C4-2B (cell line): ENCODE results near the gene CSPG5.
A peak's percentile ranks its signal among the peaks of the same experiment; 100 is the strongest.

Experiments
- H3K27ac ChIP-seq: fragments of 450-650 bp; 2 replicates; pipeline ENCODE4 v1.5.1; 2017
- CTCF ChIP-seq: fragments of 450-650 bp; conservative IDR thresholded peaks from 2 replicates; pipeline ENCODE4 v1.5.1; 2017; ENCODE audit warnings: mild to moderate bottlenecking
- ZFX ChIP-seq: fragments of 450-650 bp; IDR thresholded peaks from 2 replicates; pipeline ENCODE4 v1.6.1; 2017

Gene CSPG5

DNA sequence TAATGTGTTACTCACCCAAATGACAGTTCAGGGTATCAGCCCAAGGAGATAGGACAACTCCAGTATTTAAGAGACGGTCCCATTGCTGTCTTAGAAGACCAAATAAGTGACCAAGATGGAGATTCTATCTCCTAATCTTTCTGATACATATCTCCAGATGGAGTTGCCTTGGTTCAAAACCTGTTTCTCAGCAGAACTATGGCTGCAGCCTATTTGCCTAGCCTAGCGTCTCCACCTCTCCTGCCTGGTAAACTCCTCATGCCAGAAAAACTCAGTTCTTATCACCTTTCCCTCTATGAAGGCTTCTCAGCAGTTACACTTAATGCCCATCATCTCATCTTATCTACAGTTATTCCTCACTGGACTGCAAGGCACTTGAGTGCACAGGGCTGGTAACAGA is 1.2 kb upstream of the CSPG5 start:
- TF ChIP-seq ZFX (no peak), CTCF (no peak)
- no peak overlapping the region for H3K27ac ChIP-seq

DNA sequence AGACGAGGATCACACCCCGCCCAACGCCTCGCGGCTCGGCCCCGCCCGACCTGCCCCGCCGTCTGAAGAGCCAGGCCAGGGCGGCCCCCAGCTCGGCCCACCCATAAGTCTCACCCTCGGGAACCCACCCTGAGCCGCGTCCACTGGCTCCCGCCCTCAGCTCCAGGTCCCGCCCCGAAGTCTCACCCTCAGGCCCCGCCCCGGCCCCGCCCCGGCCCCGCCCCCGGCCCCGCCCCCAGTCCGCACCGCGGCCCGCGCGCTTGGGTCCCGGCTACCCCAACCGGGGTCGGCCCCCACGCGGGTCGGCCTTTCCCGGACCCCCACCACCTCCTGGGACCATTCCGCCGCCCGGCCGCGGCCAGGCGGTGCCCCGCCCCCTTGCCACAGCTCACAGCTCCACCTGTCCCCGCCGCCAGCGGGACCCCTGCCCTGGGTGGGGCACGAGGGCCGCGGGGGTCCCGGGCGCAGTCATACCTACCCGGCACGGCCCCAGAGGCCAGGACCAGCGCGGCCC is 489 bp downstream of the CSPG5 start:
- peak overlapping the region; percentile 25; the same call in 1 of the 2 replicates for H3K27ac ChIP-seq
- TF ChIP-seq CTCF (no peak), ZFX (no peak)

DNA sequence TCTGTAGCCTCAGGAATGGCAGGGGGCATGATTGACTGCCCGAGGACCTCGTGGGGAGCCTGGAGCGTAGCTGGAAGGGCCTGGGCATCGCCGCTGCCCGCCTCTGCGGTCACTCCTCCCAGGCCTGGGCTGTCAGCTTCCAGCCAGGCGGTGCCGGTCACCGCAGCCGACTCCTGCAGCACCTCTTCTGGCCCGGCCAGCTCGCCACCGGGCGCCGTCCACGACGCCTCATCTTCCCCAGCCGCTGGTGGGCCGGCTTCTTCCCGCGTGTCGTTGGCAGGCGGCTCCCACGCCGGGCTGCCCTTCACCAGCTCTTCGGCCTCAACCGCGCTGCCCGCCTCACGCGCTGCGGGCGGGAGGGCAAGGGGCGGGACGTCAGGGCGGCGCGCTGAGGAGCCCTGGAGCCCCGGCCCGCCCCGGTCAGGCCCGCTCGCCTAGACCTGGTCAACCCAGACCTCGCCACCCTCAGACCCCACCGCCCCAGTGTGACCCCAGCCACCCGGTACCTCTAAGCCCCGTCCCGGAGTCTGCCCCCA is 1.0 kb downstream of the CSPG5 start:
- no peak for TF ChIP-seq ZFX
- TF ChIP-seq CTCF = no peak
- H3K27ac ChIP-seq = peak overlapping the region; percentile 25; the same call in 1 of the 2 replicates

GRCh38 chr3:47573190-47574172 is 5.2 kb downstream of the CSPG5 start:
- no peak for TF ChIP-seq ZFX
- TF ChIP-seq CTCF = no peak
- no peak overlapping the region for H3K27ac ChIP-seq

DNA sequence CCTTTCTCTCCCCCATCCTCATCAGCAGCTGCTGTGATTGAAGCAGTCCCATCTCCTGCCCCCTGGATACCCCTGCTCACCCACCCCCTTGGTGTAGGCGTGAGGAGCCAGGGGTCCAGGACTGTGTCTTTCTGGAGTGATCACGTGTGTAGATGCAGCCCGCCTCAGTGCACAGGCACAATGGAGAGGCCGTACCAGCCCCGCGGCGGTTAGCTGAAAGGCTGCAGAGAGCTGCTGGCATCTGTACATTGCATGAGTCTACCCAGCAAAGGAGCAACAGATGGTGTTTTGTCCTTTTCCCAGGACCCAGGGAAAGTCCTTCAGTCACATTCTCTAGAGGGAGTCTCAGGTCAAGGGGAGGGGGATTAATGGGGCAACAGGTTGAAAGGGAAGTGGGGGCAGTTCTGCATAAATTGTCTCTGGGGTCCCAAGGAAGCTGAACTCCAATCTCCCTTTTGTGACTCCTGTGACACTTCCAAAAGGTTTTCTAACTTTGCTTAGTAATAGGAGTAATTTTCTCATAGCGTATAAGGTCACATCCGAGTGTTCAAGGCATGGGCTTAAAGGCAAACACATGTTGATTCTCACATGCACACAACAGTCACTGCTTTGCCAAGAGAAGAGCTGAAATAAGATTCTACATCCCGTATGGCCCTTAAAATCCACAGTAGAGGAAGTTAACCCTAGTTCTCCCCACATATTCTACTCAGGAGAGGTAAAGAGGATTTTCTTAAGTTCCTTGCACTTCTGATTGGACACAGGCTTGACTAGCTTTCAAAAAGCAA is 7.1 kb downstream of the CSPG5 start:
- H3K27ac ChIP-seq = no peak overlapping the region
- no peak for TF ChIP-seq ZFX
- no peak for TF ChIP-seq CTCF

GRCh38 chr3:47568901-47569300 is 9.8 kb downstream of the CSPG5 start:
- H3K27ac ChIP-seq = no peak overlapping the region
- TF ChIP-seq CTCF (no peak), ZFX (no peak)
